GM19351 (cell line): ENCODE data around the gene CES2.
"Not testable (repeated sequence)": the region's sequence is repeated elsewhere in the genome, so short reads cannot be mapped to it uniquely, and the experiment has no call there.

ENCODE experiments used
- ATAC-seq: cut with Tn5 transposase; IDR thresholded peaks from one replicate; pipeline ENCODE4 v1.9.1; 2021; ENCODE audit warnings: mild to moderate bottlenecking, moderate library complexity; ENCODE audit not compliant: unreplicated experiment

CES2 gene

DNA sequence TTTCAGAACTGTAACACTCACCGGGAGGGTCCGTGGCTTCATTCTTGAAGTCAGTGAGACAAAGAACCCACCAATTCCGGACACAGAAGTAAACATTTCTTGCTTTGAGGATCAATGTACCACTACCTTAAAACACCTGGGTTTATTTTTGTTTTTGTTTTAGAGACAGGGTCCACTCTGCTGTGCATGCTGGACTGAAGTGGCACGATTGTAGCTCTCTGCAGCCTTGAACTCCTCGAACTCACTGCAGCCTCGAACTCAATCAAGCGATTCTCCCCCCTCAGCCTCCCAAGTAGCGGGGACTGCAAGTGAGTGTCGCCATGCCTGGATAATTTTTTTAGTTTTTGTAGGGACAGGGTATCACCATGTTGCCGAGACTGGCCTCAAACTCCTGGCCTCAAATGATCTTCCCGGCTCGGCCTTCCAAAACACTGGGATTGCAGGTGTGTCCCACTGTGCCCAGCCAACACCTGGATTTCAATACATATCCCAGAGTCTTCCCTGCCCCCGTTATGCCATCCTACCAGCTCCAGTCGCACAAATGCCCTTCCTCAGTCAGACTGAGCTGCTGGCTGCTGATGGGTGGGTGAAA, 40.1 kb downstream of the CES2 start:
- no peak for ATAC-seq

DNA sequence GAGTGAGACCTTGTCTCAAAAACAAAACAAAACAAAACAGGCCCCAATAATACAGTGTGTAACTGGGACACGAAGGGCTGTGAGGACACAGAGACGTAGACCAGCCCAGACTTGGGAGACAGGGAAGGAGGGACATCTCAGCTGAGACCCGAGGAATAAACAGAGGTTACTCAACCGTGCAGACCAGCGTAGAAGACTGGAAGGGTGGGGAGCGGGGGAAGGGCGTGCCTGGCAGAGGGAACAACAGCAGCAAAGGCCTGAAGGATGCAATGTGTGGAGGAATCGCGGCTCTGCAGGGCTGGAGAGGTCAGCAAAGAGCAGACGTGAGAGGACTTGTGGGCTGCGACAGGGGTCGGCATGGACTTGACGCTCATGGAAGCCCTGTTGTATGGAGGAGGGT, 41.4 kb downstream of the CES2 start:
- ATAC-seq = no peak

DNA sequence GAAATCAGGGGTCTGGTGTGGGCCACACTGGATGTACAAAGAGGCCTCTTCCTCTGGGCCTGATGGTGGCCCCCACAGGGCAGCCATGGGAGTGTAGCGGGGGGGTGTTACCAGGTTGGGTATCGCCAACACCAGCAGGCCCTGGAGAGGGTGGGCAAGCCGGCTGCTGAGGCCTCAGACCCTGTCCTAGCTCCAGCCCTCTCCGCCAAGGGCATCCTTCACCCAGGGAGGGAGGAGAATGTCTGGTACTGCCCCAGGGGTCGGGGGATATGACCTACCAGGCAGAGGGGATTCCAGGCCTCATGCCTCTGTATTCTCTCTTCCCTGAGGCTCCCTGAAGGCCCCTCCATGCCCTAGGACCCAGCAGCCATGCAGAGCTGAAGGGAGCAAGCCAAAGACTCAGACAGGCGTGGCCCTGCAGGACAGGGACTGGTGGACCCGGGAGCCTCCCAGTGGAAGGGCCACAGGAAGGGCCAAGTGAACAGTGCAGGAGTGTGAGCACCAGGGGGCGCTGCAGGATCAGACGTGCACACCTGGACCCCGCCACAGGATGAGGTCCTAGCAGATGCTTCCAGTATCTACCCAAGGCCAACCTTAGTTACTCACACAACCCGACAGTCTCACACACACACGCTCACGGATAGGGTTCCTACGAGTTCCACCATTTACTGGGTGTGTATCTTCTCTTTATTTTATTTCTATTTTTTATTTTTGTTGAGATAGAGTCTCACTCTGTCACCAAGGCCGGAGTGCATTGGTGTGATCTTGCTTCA, 42.2 kb downstream of the CES2 start:
- ATAC-seq = no peak

DNA sequence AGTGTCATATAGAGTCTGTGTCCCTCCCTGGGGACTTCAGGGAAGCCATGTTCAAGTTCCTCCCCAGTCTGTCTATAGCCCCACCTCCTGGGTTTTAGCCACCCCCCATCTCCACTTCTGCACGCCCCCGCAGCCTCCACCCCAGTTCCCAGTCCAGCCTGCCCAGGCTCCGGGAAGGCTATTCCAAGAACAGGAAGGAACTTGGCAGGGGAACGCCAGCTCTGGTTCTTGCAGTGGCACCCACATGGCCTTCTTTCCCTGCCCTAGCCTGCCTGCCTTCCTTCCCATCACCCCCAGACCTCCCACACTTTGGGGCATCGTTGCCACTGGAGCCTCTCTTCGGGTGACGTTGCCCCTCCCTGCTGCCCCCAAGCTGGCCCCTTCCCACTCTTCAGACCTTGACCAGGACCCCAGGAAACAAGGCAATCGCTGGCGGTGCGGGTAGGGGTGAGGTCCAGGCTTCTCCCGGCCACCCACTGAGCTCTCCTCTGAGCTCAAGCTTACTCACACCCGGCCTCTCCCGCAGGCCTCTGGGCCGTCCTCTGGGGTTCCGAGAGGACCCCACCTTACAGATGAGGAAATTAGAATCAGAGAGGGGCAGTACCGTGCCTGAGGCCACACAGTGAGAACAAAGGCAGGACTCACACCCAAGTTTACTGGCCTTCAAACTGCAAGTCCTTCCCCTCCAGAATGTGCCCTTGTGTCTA, 43.8 kb downstream of the CES2 start:
- no peak for ATAC-seq

DNA sequence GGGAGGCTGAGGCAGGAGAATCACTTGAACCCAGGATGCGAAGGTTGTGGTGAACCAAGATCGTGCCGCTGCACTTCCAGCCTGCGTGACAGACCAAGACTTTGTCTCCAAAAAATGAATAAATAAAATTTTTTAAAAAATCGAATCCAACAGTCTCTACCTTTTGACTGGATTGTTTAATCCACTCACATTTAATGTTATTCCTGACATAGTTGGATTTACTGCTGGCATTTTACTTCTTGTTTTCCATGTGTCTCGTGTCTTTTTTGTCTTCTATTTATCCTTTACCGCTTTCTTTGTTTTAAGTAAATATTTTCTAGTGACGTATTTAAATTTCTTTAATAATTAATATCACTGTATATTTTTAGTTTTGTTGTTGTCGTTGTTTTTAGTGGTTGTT, 47.7 kb downstream of the CES2 start:
- ATAC-seq = no peak

DNA sequence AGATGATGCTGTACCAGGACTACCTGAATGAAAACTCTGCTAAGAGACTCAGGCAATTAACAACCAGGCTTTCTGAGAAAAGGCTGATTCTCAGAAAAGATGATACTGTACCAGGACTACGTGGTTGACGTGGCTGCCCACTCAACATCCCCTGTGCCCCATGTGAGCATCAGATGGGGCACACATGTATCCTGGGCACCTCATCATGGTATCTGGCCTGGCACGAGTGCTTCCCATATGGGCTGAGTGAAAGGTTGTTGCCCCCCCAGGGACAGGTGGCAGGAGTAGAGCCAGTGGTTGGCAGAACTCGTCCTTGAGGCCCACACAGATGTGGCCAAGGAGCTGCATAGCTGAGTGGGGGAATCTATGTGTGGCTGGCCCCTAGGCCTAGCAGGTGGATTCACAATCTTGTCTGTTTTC, 49.6 kb downstream of the CES2 start:
- ATAC-seq = no peak

DNA sequence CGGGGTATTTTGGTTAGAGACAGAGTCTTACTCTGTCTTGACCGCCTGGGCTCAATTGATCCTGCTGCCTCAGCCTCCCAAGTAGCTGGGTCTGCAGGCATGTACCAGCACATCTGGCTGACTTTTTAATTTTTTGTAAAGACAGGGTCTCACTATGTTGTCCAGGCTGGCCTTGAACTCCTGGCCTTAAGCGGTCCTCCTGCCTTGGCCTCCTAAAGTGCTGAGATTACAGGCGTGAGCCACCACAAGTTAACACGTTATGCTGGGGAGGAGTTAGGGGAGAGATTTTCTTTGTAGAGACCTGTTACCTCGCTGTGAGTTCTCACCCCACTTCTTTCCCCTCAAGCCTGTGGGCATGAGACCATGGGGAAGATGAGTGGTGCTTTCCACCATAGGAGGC, 51.2 kb downstream of the CES2 start:
- ATAC-seq = no peak

DNA sequence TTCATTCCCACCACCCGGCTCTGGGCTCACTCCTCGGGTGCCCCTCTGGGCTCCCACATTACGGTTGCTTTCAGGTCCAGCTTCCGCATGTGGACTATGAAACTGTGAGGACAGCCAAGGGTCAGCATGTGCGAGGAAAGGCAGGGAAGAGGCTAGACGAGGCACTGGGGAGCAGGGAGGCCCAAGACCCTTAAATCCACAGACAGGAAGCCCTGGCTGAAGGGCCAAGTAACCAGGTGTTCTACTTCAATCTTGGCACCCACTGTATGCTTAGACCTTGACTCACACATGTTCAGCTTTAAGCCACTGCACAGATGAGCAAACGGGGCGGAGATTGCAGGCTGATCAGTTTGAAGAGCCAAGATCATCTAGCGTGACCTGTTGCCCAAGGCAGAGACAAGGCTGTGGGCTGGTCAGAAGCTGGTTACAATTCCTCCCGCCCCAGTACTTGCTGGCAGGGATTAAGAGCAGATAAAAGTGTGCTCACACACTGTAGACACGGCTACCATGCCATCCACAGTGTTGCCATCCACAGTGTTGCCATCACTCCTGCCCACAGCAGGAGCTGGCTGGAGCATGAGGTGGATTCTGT, 53.0 kb downstream of the CES2 start, which contains the start of gene CES4A:
Gene CES4A, plus strand, starts transcription at position 393 of the 592 bp plus-strand sequence. Its CDS starts 184 bp downstream, at position 577.
- ATAC-seq = no peak

DNA sequence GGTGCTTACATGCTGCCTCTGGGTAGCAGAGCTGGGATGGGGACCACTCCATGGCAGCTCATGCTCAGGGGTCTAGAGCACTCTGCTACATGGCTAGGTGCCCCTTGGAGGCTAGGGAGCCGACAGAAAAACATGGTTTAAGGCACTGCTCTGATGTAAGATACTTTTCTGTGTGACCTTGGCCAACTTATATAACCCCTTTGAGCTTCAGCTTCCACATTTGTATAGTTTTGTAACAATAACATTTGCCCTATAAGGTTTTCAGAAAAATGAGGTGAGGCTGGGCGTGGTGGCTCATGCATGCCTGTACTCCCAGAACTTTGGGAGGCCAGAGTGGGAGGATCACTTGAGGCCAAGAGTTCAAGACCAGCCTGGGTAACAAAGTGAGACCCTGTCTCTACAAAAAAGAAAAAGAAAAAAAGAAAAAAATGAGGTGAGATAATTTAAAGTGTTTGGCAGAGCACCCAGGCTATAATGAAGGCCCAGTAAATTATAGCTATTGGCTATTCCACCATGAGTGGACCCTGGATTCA, 56.3 kb downstream of the CES2 start:
- ATAC-seq = no peak

DNA sequence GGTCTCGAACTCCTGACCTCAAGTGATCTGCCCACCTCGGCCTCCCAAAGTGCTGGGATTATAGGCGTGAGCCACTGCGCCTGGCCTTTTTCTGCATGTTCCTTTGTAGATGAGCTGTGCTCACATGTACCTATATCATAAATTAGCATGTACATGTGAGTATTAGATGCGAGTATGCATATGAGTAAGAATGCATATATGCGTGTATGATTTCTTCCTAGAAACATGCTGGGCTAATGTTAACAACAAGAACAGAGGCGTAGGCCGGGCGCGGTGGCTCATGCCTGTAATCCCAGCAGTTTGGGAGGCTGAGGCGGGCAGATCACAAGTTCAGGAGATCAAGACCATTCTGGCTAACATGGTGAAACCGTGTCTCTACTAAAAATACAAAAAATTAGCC, 58.2 kb downstream of the CES2 start:
- not testable (repeated sequence) for ATAC-seq
